ENCODE results near the gene RAB6A.
A peak's percentile ranks its signal among the peaks of the same experiment; 100 is the strongest.

RAB6A gene

GRCh38 chr11:73656985-73657384 lies 103.9 kb downstream of the RAB6A start:
- H3K4me3 ChIP-seq (ENCODE audit: low read depth, low read length) = no peak overlapping the region

- H3K4me3 ChIP-seq (ENCODE audit: low read depth, low read length) = no peak overlapping the region
Measured at GRCh38 chr11:73655686-73656085, 105.2 kb downstream of the RAB6A start.

- no peak overlapping the region for H3K4me3 ChIP-seq (ENCODE audit: low read depth, low read length)
Measured at GRCh38 chr11:73654482-73655021, 106.3 kb downstream of the RAB6A start.

- no peak overlapping the region for H3K4me3 ChIP-seq (ENCODE audit: low read depth, low read length)
Measured at GRCh38 chr11:73653996-73654395, 106.9 kb downstream of the RAB6A start.

GRCh38 chr11:73652856-73653559 lies 107.9 kb downstream of the RAB6A start:
- no peak overlapping the region for H3K4me3 ChIP-seq (ENCODE audit: low read depth, low read length)

- no peak overlapping the region for H3K4me3 ChIP-seq (ENCODE audit: low read depth, low read length)
Measured at GRCh38 chr11:73652046-73652730, 108.7 kb downstream of the RAB6A start.

GRCh38 chr11:73651661-73652045 lies 109.2 kb downstream of the RAB6A start:
- H3K4me3 ChIP-seq (ENCODE audit: low read depth, low read length) = no peak overlapping the region

GRCh38 chr11:73651252-73651651 lies 109.6 kb downstream of the RAB6A start:
- H3K4me3 ChIP-seq (ENCODE audit: low read depth, low read length) = no peak overlapping the region

GRCh38 chr11:73650400-73650799 lies 110.5 kb downstream of the RAB6A start:
- H3K4me3 ChIP-seq (ENCODE audit: low read depth, low read length) = no peak overlapping the region

GRCh38 chr11:73649206-73649605 lies 111.7 kb downstream of the RAB6A start:
- H3K4me3 ChIP-seq (ENCODE audit: low read depth, low read length) = no peak overlapping the region

GRCh38 chr11:73648571-73649046 lies 112.3 kb downstream of the RAB6A start:
- H3K4me3 ChIP-seq (ENCODE audit: low read depth, low read length) = no peak overlapping the region

- H3K4me3 ChIP-seq (ENCODE audit: low read depth, low read length) = no peak overlapping the region
Measured at GRCh38 chr11:73648121-73648520, 112.8 kb downstream of the RAB6A start.

- peak overlapping the region; percentile 48 for H3K4me3 ChIP-seq (ENCODE audit: low read depth, low read length)
Measured at GRCh38 chr11:73647459-73648100, 113.3 kb downstream of the RAB6A start.

- peak within 1 kb of the TSS; percentile 65 for H3K4me3 ChIP-seq (ENCODE audit: low read depth, low read length)
Measured at GRCh38 chr11:73645972-73646631, 114.8 kb downstream of the RAB6A start, which contains the start of gene PLEKHB1. Gene PLEKHB1, plus strand, starts transcription at chr11:73646581. Its CDS starts 28 bp downstream, at chr11:73646609.

- H3K4me3 ChIP-seq (ENCODE audit: low read depth, low read length) = peak overlapping the region; percentile 65
Measured at GRCh38 chr11:73645121-73645969, 115.5 kb downstream of the RAB6A start.

- H3K4me3 ChIP-seq (ENCODE audit: low read depth, low read length) = no peak overlapping the region
Measured at GRCh38 chr11:73641668-73642067, 119.2 kb downstream of the RAB6A start.

GRCh38 chr11:73640592-73640991 lies 120.3 kb downstream of the RAB6A start:
- H3K4me3 ChIP-seq (ENCODE audit: low read depth, low read length) = no peak overlapping the region

- H3K4me3 ChIP-seq (ENCODE audit: low read depth, low read length) = no peak overlapping the region
Measured at GRCh38 chr11:73637012-73637411, 123.9 kb downstream of the RAB6A start.

- H3K4me3 ChIP-seq (ENCODE audit: low read depth, low read length) = no peak overlapping the region
Measured at GRCh38 chr11:73636249-73636648, 124.6 kb downstream of the RAB6A start.

GRCh38 chr11:73635721-73636120 lies 125.2 kb downstream of the RAB6A start:
- H3K4me3 ChIP-seq (ENCODE audit: low read depth, low read length) = no peak overlapping the region

Measured in iPS-11a (cell line).